ENCODE data around the gene MDM1. TPM values are rescaled to one million over a fixed set of nuclear protein-coding genes. Genes with fewer than 3 reads are reported as not detected.

MDM1 gene
- total RNA-seq, 1 experiment from 2014 or later, result 10.6 TPM

DNA sequence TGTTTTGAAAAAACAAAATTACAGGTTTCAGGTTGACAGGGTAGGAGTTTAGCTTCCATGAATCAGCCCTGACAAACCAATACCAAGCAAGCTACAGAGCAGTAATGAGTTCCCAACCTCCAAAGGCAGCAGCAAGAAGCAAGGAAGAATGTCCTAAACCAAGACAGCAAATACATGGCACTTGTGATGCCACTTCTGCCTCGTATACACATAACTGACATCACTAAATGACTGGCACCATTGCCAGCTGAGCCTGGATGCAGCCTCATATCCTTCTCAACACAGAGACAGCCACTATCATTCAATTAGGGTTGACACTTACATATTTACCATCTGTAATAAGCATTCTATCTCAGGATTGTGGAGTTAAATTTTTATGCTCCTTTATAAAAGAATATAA lies 35.0 kb upstream of the MDM1 start:
- Histone ChIP-seq H3K79me2 (ENCODE audit: insufficient read depth, low read length) (no peaks in the 10 kb centered on the region), H2BK20ac (ENCODE audit: low read depth, low read length, poor library complexity, severe bottlenecking) (no peak overlapping the region), H2BK5ac (ENCODE audit: insufficient read length, low read length) (no peak overlapping the region), H3K79me1 (ENCODE audit: insufficient read depth, low read depth, low read length, poor library complexity, severe bottlenecking) (no peaks in the 10 kb centered on the region), H4K5ac (ENCODE audit: insufficient read length, low read depth, low read length) (no peak overlapping the region), H3K9ac (ENCODE audit: extremely low read depth, insufficient read length, low read length) (no peak overlapping the region), H2AFZ (ENCODE audit: low read length) (no peak overlapping the region), H4K8ac (replicated peaks; ENCODE audit: insufficient read length, low read depth, low read length) (no peak overlapping the region), H3K14ac (ENCODE audit: insufficient read depth, low read length) (no peak overlapping the region; the same call in 1 of the 2 replicates), H2AK5ac (ENCODE audit: insufficient read length, low read length) (no peak overlapping the region), H4K20me1 (ENCODE audit: control insufficient read depth, insufficient read depth, insufficient read length) (no peaks in the 10 kb centered on the region), H3K4me2 (ENCODE audit: insufficient read depth, insufficient read length, low read length) (no peak overlapping the region), H3K4ac (ENCODE audit: low read depth, low read length) (no peak overlapping the region), H3K23me2 (ENCODE audit: insufficient read length, low read depth, low read length, poor library complexity, severe bottlenecking) (peaks cover 3% of the 10 kb centered on the region), H3K23ac (ENCODE audit: insufficient read length, low read depth, low read length) (no peak overlapping the region), H2BK120ac (ENCODE audit: low read depth, low read length, poor library complexity, severe bottlenecking) (no peak overlapping the region), H2BK12ac (ENCODE audit: insufficient read length, low read depth, low read length) (no peak overlapping the region), H3K27me3 (ENCODE audit: insufficient read depth, low read length) (no peaks in the 10 kb centered on the region), H3K18ac (ENCODE audit: insufficient read length, low read depth, low read length) (no peak overlapping the region), H3K27ac (ENCODE audit: insufficient read length, low read depth, low read length) (no peak overlapping the region), H3T11ph (ENCODE audit: low read length) (no peak overlapping the region), H4K91ac (ENCODE audit: insufficient read length, low read depth, low read length) (no peak overlapping the region), H3K56ac (ENCODE audit: insufficient read length, low read depth, low read length) (no peak overlapping the region), H3K4me1 (ENCODE audit: insufficient read depth, low read length) (no peaks in the 10 kb centered on the region; the same call in 1 of the 2 replicates), H2BK15ac (ENCODE audit: low read depth, low read length) (no peak overlapping the region), H3K9me3 (ENCODE audit: control insufficient read depth, low read depth, low read length) (no peaks in the 10 kb centered on the region)
- Mint-ChIP-seq H3K4me1 (peaks cover 11 to 15% of the 10 kb centered on the region in 2 experiments), H3K36me3 (ENCODE audit: insufficient read depth in 1 of 3, low read depth in 3 of 3) (no peaks in the 10 kb centered on the region), H3K27ac (no peak overlapping the region), H3K4me3 (no peak overlapping the region), H3K27me3 (ENCODE audit: low read depth) (peaks cover 6% of the 10 kb centered on the region), H3K9me3 (no peaks in the 10 kb centered on the region)
- TF ChIP-seq, protein P1, sequence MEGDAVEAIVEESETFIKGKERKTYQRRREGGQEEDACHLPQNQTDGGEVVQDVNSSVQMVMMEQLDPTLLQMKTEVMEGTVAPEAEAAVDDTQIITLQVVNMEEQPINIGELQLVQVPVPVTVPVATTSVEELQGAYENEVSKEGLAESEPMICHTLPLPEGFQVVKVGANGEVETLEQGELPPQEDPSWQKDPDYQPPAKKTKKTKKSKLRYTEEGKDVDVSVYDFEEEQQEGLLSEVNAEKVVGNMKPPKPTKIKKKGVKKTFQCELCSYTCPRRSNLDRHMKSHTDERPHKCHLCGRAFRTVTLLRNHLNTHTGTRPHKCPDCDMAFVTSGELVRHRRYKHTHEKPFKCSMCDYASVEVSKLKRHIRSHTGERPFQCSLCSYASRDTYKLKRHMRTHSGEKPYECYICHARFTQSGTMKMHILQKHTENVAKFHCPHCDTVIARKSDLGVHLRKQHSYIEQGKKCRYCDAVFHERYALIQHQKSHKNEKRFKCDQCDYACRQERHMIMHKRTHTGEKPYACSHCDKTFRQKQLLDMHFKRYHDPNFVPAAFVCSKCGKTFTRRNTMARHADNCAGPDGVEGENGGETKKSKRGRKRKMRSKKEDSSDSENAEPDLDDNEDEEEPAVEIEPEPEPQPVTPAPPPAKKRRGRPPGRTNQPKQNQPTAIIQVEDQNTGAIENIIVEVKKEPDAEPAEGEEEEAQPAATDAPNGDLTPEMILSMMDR (conservative IDR thresholded peaks at IDR 0.05), result no peak
- DNase-seq, result no peak
- WGBS (ENCODE audit: extremely low coverage, insufficient read length, low lambda C conversion rate), result no CpG with 5 or more reads among the region's 1 CpG

Data from H9 (cell line).